ENCODE measurements around the gene CUZD1.
"Not testable (repeated sequence)": the region's sequence is repeated elsewhere in the genome, so short reads cannot be mapped to it uniquely, and the experiment has no call there.

Gene CUZD1

DNA sequence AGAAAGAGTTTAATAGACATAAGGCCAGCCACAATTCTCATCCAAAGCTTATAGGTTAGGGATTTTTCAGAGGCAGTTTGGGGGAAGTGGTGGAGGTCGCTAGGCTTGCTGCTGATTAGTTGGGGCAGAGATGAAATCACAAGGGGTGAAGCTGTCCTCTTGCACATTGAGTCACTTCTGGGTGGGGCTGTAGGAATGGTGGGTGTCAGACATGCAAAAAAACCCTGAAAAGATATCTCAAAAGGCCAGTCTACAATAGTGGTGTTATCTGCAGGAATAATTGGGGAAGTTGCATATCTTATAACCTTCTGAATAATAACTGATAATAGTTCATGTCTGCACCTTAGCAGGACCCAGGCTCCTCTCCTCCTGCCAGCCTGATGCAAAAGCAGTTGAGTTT lies 31.6 kb upstream of the CUZD1 start:
- TF ChIP-seq ZFX (IDR thresholded peaks at IDR 0.05; ENCODE audit: borderline replicate concordance) (no peak), CTCF (IDR thresholded peaks at IDR 0.05) (no peak)
- H3K27ac ChIP-seq: no peak overlapping the region

DNA sequence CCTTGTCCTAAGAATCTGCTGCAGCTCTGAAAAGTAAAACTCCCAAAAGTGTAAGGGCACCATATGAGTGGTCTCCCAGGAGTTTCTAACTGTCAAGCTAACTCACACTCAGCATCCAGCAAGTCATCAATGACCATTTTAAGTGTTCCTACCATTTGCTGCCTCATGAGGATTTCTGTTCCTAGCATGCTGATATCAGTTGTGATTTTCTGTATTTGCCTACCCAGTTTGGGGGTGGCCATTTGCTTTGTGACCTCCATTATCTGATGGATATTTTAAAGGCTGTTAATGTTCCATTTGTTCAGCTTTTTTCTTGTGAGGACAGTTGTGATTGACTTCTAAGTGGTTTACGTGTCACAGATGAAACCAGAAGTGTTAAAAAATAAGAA lies 30.8 kb upstream of the CUZD1 start:
- TF ChIP-seq ZFX (IDR thresholded peaks at IDR 0.05; ENCODE audit: borderline replicate concordance) (no peak), CTCF (IDR thresholded peaks at IDR 0.05) (no peak)
- no peak overlapping the region for H3K27ac ChIP-seq

- TF ChIP-seq CTCF (IDR thresholded peaks at IDR 0.05) (no peak), ZFX (IDR thresholded peaks at IDR 0.05; ENCODE audit: borderline replicate concordance) (no peak)
- no peak overlapping the region for H3K27ac ChIP-seq
Measured at GRCh38 chr10:122875843-122876466, 30.3 kb upstream of the CUZD1 start.

DNA sequence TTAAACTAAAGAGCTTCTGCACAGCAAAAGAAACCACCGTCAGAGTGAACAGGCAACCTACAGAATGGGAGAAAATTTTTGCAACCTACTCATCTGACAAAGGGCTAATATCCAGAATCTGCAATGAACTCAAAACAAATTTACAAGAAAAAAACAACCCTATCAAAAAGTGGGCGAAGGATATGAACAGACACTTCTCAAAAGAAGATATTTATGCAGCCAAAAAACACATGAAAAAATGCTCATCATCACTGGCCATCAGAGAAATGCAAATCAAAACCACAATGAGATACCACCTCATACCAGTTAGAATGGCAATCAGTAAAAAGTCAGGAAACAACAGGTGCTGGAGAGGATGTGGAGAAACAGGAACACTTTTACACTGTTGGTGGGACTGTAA lies 26.3 kb upstream of the CUZD1 start:
- not testable (repeated sequence) for H3K27ac ChIP-seq

- not testable (repeated sequence) for H3K27ac ChIP-seq
Measured at GRCh38 chr10:122868768-122869167, 23.1 kb upstream of the CUZD1 start.

GRCh38 chr10:122866757-122867482 lies 21.3 kb upstream of the CUZD1 start:
- not testable (repeated sequence) for H3K27ac ChIP-seq

GRCh38 chr10:122864901-122865300 lies 19.2 kb upstream of the CUZD1 start:
- TF ChIP-seq ZFX (IDR thresholded peaks at IDR 0.05; ENCODE audit: borderline replicate concordance) (no peak), CTCF (IDR thresholded peaks at IDR 0.05) (no peak)
- H3K27ac ChIP-seq: no peak overlapping the region

GRCh38 chr10:122864194-122864592 lies 18.5 kb upstream of the CUZD1 start:
- TF ChIP-seq ZFX (IDR thresholded peaks at IDR 0.05; ENCODE audit: borderline replicate concordance): no peak
- no peak for TF ChIP-seq CTCF (IDR thresholded peaks at IDR 0.05)
- H3K27ac ChIP-seq: no peak overlapping the region
